ENCODE data around the gene CPB2.

Gene CPB2, protein sequence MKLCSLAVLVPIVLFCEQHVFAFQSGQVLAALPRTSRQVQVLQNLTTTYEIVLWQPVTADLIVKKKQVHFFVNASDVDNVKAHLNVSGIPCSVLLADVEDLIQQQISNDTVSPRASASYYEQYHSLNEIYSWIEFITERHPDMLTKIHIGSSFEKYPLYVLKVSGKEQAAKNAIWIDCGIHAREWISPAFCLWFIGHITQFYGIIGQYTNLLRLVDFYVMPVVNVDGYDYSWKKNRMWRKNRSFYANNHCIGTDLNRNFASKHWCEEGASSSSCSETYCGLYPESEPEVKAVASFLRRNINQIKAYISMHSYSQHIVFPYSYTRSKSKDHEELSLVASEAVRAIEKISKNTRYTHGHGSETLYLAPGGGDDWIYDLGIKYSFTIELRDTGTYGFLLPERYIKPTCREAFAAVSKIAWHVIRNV

DNA sequence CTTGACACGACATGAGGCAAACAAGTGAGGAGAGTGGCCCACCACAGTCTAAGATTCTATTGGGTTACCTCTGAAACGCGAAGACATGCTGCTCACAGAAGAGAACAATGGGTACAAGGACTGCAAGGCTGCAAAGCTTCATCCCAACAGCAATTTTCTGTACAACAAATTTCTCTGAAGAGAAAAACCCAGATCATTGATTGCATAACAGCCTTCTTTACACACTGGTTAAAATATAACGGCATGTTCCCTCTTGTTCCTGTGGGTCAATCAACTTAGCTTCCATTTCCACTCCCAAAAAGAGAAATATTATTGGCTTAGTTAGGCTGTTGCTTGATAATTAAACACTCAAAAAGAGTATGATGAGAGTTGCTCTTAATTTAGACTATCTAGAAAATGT, at the start of gene CPB2:
TSS of gene CPB2 (minus strand) at position 166 of the 400 bp plus-strand sequence. CDS start at position 142, 24 bp downstream.
- FAIRE-seq: no peak

DNA sequence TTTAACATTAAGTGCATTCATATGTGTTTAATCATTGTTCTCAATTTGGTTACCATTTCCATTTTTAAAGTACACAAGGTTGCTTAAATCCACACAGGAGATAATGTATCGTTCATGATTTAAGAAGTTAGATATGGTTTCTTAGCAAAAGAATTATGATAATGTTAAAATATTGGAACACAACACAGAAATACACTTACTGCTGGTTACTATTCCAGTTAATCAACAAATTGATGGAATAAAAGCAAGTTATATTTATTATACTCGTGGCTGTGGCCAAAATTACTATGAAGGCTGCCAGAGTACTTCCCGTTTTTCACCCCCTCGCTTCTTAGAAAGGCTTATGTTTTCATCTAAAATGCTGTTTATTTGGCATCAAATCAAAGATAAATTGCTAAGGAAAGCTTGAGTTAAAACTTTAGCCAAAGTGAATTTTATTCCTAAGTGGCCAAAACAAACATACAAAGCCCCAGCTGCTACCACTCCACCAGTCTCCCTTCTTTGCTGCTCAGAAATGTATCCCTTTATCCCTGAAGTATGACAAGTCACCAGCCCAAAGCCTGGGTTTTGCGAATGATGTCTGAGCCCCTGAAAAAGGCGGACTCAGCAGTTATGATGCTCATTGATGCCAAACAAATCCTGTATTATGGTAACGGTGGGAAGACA, 49.4 kb upstream of the CPB2 start:
- no peak for FAIRE-seq

DNA sequence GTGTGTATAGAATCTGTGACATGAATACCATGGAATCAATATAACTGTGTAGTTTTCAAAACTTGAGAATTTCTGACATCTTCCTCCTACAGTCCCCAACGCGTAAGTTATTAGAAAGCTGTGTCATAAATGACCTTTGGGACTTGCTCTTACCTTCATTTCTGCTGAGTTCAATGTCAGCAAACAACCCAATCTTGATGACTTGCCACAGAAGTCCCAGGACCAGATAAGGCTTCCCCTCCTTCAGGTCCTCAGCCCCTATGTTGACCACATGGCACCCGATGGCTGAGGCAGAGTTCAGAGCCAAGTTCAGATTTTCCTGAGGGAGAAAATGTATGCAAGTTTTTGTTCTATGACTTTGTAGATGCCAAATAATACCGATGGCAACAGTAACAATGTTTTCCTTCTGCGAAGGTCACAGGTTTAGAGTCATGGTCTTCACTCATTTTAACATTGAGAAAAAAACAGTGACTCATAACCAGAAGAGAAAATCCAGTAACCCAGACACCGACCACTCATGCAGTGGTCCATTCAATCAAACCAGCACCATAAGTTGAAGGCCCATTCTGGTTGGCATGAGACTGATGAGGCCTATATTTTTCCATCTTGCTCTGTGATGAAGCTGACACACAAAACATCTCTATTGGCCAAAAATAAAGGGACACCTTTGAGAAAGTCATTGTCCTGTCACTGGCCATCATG, 47.9 kb upstream of the CPB2 start:
- FAIRE-seq: no peak

DNA sequence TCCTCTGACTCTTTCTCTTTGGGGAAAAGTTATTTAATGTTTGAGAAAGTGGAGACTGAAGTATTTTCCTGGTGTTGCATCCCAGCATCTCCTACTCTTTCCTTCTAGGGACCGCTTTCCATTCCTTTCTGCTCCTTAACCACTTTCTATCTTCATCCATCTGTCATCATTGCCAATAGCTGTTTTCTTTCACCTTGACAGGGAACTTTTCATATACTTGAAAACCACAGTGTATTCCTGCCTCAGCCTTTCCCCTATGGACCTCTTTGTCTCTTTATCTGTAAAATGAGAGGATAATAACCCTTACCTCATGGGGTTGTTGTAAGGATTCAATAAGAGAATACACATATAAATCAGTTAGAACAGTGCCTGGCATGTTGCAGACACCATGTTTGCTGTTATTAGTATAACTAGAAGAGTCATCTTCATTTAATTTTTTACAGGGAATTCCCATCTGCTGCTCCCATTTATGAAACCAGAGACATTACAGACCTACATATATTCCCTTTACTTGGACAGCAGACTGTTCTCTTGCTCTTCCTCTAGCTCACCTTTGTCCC, 45.4 kb upstream of the CPB2 start:
- no peak for FAIRE-seq

DNA sequence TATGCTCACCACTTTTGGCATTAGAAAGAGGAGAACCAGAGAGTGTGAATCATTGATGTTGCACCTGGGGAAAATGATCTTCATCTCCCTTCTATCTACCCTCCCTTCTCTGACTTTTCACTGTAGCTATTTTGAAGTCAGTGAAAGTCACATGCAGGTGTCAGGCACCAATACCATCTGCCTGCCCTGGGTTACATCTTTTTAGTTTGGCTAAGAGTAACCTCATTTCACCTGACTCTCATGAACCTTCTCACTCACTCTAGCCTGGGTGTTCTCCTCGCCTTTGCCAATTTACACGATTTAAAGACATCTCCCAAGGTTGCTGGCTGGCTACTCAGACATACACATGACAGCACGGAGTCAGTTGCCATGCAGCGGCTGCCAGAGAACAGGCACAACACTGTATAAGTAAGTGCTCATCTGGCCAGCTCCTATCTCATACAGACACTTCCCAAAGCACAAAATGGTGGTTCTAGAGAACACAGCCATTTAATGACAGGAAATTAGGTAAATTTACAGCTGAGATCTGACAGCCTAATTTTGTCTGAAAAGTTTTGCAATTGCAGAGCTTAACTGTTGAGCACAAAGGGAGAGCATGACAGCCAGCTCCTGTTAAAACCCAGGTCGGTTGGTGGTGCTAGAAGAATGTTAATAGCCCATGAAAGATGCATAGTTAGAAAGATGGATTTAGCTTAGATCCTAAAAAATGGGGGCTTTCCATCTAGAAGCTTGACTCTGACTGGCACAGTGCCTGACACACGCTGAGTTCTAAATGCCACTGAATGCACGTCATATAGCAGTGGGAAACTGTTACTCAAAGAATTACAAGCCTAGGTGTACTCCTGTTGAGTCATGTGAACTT, 44.7 kb upstream of the CPB2 start:
- no peak for FAIRE-seq

DNA sequence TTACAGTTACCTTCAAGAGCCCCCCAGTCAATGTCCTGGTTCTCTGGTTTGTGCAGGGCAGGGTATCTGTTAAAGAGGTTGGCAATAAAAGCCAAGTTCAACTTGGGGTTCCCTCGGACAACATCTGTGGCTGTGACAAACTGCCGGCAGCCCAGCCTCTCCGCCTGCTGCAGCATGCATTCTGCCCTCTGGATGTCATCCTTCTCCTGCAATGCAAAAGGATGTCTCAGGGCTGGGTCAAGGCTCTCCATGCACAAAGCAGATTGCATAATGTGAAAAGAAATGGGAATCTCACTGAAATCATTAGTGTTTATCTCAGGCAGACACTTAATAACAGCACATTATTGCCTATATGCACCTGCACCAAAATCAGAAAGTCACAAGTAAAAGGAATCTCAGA, 42.1 kb upstream of the CPB2 start:
- FAIRE-seq: no peak

DNA sequence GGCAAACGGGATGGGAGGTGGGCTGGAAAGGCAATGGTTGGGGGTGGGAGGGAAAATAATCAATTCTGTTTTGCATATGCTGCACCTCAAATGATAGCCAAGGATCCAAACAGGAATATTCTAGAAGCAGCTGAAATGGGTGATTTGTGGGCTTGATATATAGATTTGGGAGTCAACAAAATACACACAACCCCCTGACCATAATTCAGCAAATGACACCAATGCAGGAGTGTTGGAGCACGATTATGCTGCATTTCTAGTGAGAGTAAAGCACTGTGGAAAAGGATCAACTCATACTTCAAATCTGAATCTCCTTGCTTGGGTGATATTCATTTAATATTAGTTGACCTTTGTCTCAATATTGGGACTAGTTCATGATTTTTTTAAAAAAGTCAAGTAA, 41.1 kb upstream of the CPB2 start:
- no peak for FAIRE-seq

DNA sequence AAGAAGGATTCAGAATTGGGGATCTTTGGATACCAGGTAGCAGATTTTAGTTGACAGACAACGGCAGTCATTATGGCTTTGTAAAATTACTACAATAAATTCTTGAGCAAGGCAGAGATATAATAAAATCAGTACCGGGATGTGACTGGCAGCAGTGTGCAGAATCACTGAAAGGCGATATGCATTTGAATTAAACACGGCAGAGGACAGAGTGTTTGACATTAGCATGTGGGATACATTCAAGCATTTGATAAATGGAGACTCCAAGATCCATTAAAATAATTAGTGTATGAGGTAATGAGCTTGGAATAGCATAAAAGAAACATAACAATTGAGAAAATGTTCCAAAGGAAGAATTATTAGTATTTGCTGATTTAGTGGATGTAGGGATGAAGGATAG, 40.3 kb upstream of the CPB2 start:
- FAIRE-seq: no peak

DNA sequence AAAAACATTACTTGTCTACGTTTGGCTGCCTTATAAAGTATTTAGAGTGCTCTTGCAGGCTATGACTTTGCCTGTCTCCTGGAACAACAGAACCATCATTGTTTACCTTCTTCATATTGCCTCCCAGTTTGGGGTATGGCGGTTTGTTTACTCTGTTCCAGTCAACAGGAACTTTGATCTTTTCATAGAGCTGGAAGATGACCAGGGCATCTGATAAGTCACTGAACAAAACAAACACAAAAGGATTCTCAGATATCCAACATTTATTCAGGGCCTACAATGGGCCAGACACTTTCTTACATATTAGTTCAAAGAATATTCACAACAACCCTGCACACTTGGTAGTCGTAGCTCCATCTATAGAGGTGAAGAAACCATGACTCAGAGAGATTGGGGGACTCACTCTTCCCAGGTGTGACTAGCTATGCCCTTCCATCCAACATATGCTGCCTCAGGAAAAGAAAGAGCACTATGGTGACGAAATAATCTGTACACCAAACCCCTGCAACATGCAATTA, 38.4 kb upstream of the CPB2 start:
- FAIRE-seq: no peak

DNA sequence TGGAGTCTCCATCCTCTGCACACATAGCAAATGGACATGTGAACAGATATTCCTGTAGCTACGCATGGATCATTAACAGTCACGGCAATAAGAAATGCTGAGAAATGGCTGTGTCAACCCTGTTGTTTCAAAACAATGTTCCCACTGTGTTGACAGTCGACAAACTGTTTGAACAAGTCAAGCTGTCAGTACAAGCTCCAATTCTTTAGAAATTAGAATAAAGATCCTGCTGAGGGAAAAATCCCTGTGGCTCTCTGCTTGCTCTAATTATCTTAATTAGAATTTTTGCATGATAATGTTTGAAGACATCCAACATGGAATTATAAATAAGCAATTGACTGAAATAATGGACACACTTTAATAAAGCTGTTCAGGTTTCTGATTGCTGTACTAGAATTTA, 37.9 kb upstream of the CPB2 start:
- no peak for FAIRE-seq

DNA sequence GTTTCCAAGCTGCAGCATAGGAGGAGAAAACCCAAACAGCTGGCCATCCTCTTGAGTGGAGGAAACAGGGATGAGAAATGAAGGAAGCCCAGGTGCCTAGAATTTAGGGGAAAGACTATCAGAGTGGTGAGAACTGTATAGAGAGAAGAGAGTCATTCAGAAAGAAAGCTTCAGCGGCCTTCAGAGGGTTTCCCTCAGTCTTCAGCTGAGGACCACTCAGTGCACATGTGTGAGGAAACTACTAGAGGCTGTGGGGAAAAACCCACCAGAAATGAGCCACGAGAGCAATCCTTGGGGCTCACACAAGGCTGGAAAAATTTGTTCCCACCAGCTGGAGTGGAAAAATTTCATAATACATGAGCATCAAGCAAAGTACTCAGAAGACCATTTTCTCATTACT, 35.2 kb upstream of the CPB2 start:
- FAIRE-seq: no peak

DNA sequence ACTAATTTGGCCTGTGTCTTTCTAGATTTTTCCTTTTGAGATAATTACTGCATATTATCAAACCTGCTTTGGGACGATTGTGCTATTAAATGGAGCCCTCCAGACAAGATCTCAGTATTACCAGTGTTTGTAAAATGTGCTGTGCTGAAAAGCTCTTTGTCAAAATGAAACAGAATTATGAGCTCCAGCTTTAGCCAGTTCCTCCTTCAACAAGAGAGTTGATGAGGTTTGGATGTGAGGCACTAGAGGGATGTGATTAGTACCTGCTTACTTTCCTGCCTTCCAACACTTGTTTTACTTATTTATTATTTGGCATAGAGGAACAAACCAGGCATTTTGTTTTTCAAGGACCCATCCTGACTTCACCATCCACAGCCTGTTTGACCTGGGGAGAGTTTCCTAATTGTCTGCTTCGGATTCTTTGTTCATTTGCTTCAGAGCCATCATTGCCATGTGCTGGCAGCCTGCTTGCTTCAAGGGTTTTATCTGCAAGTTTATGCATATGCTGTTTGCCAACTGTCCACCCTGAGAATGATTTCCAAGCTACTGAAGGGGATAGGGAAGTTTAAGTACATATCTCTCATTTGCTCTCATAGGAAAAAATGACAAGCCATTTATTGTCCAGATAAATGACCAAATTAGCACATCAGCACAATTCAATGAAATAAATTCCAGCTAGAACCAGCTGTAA, 32.9 kb upstream of the CPB2 start:
- no peak for FAIRE-seq

DNA sequence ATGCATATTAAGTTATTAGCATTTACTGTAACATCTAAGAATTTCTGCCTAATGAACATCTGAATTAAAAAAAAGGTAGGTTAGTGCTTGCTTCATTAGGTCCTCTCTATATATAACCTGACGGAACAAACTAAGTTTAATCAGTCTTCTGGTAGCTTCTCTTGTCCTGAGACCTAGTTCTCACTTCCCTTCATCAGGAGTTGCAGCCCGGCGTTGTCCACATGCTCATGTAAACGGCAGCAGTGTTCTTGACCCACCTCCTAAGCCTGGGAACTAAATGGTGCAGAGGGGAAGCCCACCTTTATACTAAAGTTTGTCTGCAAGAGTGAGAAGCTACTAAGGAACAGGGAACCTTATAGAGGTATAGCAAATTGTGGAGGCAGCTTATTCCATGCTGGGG, 31.9 kb upstream of the CPB2 start:
- FAIRE-seq: no peak

DNA sequence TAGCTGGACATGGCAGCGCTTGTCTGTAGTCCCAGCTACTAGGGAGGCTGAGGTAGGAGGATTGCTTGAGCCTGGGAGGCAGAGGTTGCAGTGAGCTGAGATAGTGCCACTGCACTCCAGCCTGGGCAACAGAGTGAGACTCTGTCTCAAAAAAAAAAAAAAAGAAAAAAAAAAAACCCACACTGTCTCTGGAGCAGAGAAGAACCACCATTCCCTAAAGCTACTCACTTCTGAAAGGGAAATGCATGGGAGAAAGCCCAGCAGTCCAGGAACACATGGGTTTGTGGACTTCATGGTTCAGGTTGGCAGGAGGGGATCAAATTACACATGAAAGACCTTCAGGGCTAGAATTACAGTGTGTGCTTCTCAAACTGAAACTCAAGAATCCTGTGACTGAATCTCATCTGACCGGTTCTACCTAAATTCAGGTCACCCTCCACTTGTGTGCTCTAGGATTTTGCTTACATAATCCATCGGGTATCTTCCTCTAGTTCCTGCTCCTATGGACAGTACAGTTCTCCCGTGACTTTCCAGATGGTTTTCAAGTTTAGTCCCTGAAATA, 30.2 kb upstream of the CPB2 start:
- no peak for FAIRE-seq

DNA sequence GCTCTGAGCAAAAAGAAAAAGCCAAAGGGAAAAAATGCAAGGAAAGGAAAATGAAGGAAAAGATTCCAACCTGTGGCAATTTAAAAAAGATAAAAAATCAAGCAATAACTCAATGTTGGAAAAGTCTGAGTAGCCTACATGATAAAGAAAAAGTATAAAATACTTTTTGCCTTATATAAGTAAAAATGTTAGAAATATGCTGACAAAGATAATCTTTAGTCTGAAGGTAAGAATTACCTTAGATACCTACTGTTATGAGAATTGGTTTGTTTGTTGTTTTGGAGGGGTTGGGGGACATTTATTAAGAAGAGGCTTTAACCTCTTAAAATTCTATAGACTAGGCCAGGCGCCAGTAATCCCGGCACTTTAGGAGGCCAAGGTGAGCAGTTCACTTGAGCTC, 29.7 kb upstream of the CPB2 start:
- no peak for FAIRE-seq

DNA sequence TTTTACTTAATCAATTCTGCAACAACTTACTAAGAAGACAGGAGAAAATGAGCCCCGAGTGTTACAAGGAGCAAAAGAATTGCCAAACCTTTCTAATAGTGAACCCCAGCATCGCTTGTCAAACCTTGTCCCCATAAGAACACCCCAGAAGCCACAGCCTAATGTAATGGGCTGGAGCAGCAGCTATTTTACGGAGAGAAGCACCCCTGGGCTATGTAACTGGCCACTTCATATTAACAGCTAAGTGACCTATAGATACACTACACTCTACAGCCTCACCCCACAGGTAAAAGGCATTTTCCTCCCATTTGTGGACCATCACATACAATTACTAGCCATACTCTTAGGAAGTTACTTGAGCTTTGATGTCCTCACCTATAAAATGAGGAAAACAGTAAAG, 27.3 kb upstream of the CPB2 start:
- no peak for FAIRE-seq

DNA sequence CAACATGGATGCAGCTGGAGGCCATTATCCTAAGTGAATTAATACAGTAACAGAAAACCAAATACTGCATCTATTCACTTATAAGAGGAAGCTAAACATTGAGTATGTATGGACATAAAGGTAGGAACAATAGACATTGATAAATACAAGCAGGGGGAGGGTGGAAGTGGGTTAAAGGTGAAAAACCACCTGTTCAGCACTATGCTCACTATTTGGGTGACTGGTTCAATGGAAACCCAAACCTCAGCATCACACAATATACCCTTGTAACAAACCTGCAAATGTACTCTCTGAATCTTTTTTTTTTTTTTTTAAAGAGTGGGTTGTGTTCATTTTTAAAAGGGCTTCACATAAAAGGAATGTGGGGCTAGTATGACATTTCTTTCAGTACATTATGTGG, 26.9 kb upstream of the CPB2 start:
- no peak for FAIRE-seq

DNA sequence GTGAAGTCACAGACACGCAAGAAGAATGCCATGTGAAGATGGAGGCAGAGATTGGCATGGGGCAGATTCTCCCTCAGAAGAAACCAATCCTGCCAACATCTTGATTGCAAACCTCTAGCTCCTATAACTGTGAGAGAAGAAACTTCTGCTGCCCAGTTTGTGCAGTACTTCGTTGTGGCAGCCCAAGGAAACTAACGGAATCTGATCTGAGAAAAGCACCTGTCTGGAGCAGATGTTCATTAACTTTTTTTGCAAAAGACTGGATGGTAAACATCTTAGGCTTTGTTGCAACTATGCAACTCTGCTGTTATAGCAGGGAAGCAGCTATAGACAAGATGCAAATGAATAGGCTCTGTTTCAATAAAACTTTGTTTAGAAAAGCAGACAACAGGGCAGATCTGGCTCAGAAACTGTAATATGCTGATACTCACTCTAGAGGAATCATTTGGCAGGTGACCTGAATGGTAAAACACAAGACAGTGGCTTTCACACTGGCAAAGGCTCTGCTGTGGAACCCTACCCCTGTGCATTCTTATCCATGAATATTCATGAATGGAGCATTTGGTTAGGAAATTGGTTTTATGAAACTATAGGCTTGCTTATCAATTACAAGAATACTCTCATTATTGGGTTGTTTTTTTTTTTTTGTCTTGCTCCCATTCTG, 25.3 kb upstream of the CPB2 start:
- no peak for FAIRE-seq

DNA sequence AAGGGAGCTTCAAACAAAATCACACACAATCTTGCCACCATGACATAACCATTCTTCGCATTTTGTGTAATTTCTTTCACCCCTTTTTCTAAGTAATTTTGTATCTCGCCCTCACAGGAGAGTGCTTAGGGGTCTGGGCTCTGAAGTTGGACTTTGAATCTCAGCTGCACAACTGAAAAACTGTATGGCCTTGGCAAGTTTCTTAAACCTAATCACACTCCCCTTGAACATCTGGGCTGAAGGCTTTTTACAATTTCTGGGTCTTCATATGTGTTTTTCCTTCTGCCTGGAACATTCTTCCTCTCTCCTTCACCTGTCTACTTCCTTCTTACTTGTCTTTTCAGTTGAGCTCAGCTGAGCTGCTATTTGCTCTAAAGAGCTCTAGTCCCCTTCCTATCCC, 24.3 kb upstream of the CPB2 start:
- no peak for FAIRE-seq

DNA sequence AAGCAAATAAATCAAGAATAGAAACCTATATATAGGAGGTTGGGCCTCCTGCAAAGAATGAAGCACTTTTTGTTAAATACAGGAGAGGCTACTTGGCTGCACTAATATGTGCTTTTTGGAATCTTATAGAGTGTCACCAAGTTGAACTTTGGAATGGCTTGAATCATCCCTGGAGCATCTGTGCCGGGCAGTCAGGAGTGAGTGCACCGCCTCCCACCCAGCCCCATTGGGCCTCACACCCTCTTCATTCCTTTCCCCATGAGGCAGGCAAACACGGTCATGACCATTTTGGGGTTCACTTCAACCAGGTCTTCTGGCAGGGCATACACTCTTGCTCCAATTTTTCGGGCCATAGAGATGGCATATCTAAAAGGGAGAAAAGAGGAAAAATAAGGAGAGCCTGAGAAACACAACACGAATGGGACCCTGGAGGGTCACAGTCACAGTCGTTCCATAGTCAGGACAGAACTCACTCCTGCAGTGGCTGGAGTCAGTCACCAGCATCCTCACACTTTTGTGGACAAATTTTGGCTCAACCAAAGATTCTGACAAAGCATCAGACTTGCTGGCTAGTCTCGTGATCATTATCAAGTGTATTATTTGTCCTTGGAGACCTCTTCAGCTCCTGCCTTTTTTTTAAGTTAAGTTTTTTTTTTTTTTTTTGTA, 22.7 kb upstream of the CPB2 start:
- no peak for FAIRE-seq

Data from G401.6 (cell line).